SK-N-SH (cell line): ENCODE data around the gene CLEC16A. TPM values are rescaled to one million over a fixed set of nuclear protein-coding genes. Genes with fewer than 3 reads are reported as not detected.

Source experiments
- CTCF ChIA-PET: fragments of 300-600, 350-600 bp; formaldehyde crosslinking; extraction: SDS; loops from one replicate; lab custom pipeline; 2021; lab: Yijun Ruan, JAX
- POLR2A ChIA-PET: fragments of 350-600 bp; sonication (Branson Sonifier 250); formaldehyde crosslinking; extraction: SDS; loops from one replicate; lab custom pipeline; 2020; ENCODE audit warnings: antibody characterized with exemption, inconsistent platforms; lab: Yijun Ruan, JAX
- DNase-seq: peaks from one replicate; pipeline ENCODE4 v3.0.0; 2012
- H2AFZ ChIP-seq: fragments of 200-600 bp; sonication (generic); 2 replicates; pipeline ENCODE4 v1.8.1; 2016; ENCODE audit warnings: antibody characterized with exemption, mild to moderate bottlenecking, low read depth
- H3F3A ChIP-seq: fragments of 200-600 bp; sonication (generic); replicated peaks from 2 replicates; pipeline ENCODE3; 2016; ENCODE audit warnings: antibody characterized with exemption, mild to moderate bottlenecking; ENCODE audit not compliant: insufficient read depth
- H3K27ac ChIP-seq, 2 experiments: fragments of 200-500 bp in 1 of 2; fragments of 200-600 bp in 1 of 2; sonication (Bioruptor generic) in 1 of 2; sonication (generic), shearing (Covaris generic) in 1 of 2; 2 replicates each; pipeline versions ENCODE4 v1.5.1 to v1.6.1; 2014 to 2016; ENCODE audit warnings: low read depth in 2 of 2, inconsistent platforms in 1 of 2, low read length in 1 of 2, mild to moderate bottlenecking in 1 of 2, mixed read lengths in 1 of 2
- H3K27me3 ChIP-seq: fragments of 200-600 bp; sonication (generic), shearing (Covaris generic); 2 replicates; pipeline ENCODE4 v1.6.1; 2016; ENCODE audit warnings: mixed run types; ENCODE audit not compliant: insufficient read depth
- H3K36me3 ChIP-seq, 2 experiments: fragments of 200-500 bp in 1 of 2; fragments of 200-600 bp in 1 of 2; sonication (Bioruptor generic) in 1 of 2; sonication (generic) in 1 of 2; replicated peaks in 1 of 2; 2 replicates each; pipeline versions ENCODE3 to v1.5.1; 2014 to 2016; ENCODE audit warnings: low read length in 1 of 2, mild to moderate bottlenecking in 1 of 2; ENCODE audit not compliant: insufficient read depth in 2 of 2, control insufficient read depth in 1 of 2
- H3K4me1 ChIP-seq, 2 experiments: fragments of 200-500 bp in 1 of 2; fragments of 200-600 bp in 1 of 2; sonication (Bioruptor generic) in 1 of 2; sonication (generic), shearing (Covaris generic) in 1 of 2; 2 replicates each; pipeline versions ENCODE4 v1.5.1 to v1.6.1; 2014 to 2016; ENCODE audit warnings: low read depth in 1 of 2, low read length in 1 of 2, mixed run types in 1 of 2; ENCODE audit not compliant: insufficient read depth in 2 of 2, control insufficient read depth in 1 of 2
- H3K4me2 ChIP-seq: fragments of 200-600 bp; sonication (generic), shearing (Covaris generic); 2 replicates; pipeline ENCODE4 v1.6.1; 2017; ENCODE audit warnings: mixed run types
- H3K4me3 ChIP-seq, 2 experiments: fragments of 200-500 bp in 1 of 2; fragments of 200-600 bp in 1 of 2; sonication (Bioruptor generic) in 1 of 2; sonication (generic), shearing (Covaris generic) in 1 of 2; 2 replicates each; pipeline versions ENCODE4 v1.5.1 to v1.8.1; 2014 to 2016; ENCODE audit warnings: low read depth in 2 of 2, inconsistent platforms in 1 of 2, low read length in 1 of 2, mild to moderate bottlenecking in 1 of 2, mixed read lengths in 1 of 2, moderate library complexity in 1 of 2
- H3K79me2 ChIP-seq: fragments of 200-600 bp; sonication (generic); 2 replicates; pipeline ENCODE4 v1.8.1; 2017; ENCODE audit warnings: mild to moderate bottlenecking; ENCODE audit not compliant: insufficient read depth
- H3K9ac ChIP-seq: fragments of 200-600 bp; sonication (generic); 2 replicates; pipeline ENCODE4 v1.6.1; 2017; ENCODE audit warnings: mixed run types
- H3K9me2 ChIP-seq: fragments of 200-600 bp; sonication (generic); 2 replicates; pipeline ENCODE4 v1.6.1; 2017; ENCODE audit warnings: mixed run types
- H3K9me3 ChIP-seq: fragments of 200-600 bp; sonication (generic); 2 replicates; pipeline ENCODE4 v1.6.1; 2017; ENCODE audit warnings: mixed run types, mild to moderate bottlenecking, moderate library complexity
- H4K20me1 ChIP-seq: fragments of 200-600 bp; sonication (generic); 2 replicates; pipeline ENCODE4 v1.6.1; 2017; ENCODE audit warnings: mild to moderate bottlenecking, mixed run types; ENCODE audit not compliant: insufficient read depth
- CHD2 ChIP-seq: fragments of 150-350 bp; IDR thresholded peaks from 2 replicates; pipeline ENCODE4 v1.6.1; 2018; ENCODE audit warnings: low read length; ENCODE audit not compliant: partially characterized antibody
- EZH2phosphoT487 ChIP-seq: fragments of 200-600 bp; sonication (generic); IDR thresholded peaks from 2 replicates; pipeline ENCODE4 v1.6.1; 2017; ENCODE audit warnings: low read depth, mixed run types, mild to moderate bottlenecking, antibody characterized with exemption, moderate library complexity, borderline replicate concordance
- FOSL2 ChIP-seq: IDR thresholded peaks from 2 replicates; pipeline ENCODE4 v1.4.0; 2012; ENCODE audit warnings: low read depth, mild to moderate bottlenecking, moderate library complexity, borderline replicate concordance
- GATA2 ChIP-seq: sonication (generic); formaldehyde crosslinking; IDR thresholded peaks from 2 replicates; pipeline ENCODE4 v1.5.0; 2020; ENCODE audit warnings: mild to moderate bottlenecking, missing genetic modification reagents
- IRF3 ChIP-seq: fragments of 150-350 bp; IDR thresholded peaks from 2 replicates; pipeline ENCODE4 v1.6.1; 2016; ENCODE audit warnings: mild to moderate bottlenecking, low read depth, low read length
- JUND ChIP-seq: IDR thresholded peaks from 2 replicates; pipeline ENCODE4 v1.4.0; 2012
- MEF2A ChIP-seq: IDR thresholded peaks from 2 replicates; pipeline ENCODE4 v1.4.0; 2012; ENCODE audit warnings: low read depth, borderline replicate concordance
- MXI1 ChIP-seq: IDR thresholded peaks from 2 replicates; pipeline ENCODE4 v1.6.1; 2012; ENCODE audit warnings: mild to moderate bottlenecking, low read depth, low read length, improper control_type of control experiment
- NFIC ChIP-seq: IDR thresholded peaks from 2 replicates; pipeline ENCODE4 v1.4.0; 2012; ENCODE audit warnings: borderline replicate concordance
- NRF1 ChIP-seq: IDR thresholded peaks from 2 replicates; pipeline ENCODE4 v1.6.1; 2012; ENCODE audit warnings: low read depth, mild to moderate bottlenecking, low read length
- RAD21 ChIP-seq: IDR thresholded peaks from 2 replicates; pipeline ENCODE4 v1.6.1; 2012; ENCODE audit warnings: mild to moderate bottlenecking, low read length
- RXRA ChIP-seq: IDR thresholded peaks from 2 replicates; pipeline ENCODE4 v1.4.0; 2012; ENCODE audit warnings: low read depth, mild to moderate bottlenecking, borderline replicate concordance
- SIN3A ChIP-seq: IDR thresholded peaks from 2 replicates; pipeline ENCODE4 v1.6.1; 2012; ENCODE audit warnings: low read depth, mild to moderate bottlenecking, low read length, moderate library complexity, borderline replicate concordance
- TAF1 ChIP-seq: IDR thresholded peaks from 2 replicates; pipeline ENCODE4 v1.6.1; 2012; ENCODE audit warnings: low read depth, mild to moderate bottlenecking, low read length, moderate library complexity, borderline replicate concordance
- TCF12 ChIP-seq: IDR thresholded peaks from 2 replicates; pipeline ENCODE4 v1.4.0; 2012
- USF1 ChIP-seq: IDR thresholded peaks from 2 replicates; pipeline ENCODE4 v1.4.0; 2012; ENCODE audit warnings: low read depth, borderline replicate concordance
- WGBS: methylation state at CpG from one replicate; pipeline ENCODE4 v1.1.6; 2017; ENCODE audit warnings: low lambda C conversion rate; 5-methylcytosine and 5-hydroxymethylcytosine counted together
- polyA plus RNA-seq, 3 experiments: library from polyadenylated mRNA; depleted of rRNA; stranded (reverse); fragments of >200 nt; gene quantifications; 2 replicates each; pipeline ENCODE4 v1.2.3, GENCODE V29; 2012
- TF ChIP-seq, protein P1 (sequence below): IDR thresholded peaks from 2 replicates; pipeline ENCODE4 v1.6.1; 2012; ENCODE audit warnings: mild to moderate bottlenecking, low read depth, low read length, moderate library complexity

The CLEC16A gene
- polyA plus RNA-seq, 1 of the 3 experiments (the other 2 are of a cell fraction) = 13.7 TPM

DNA sequence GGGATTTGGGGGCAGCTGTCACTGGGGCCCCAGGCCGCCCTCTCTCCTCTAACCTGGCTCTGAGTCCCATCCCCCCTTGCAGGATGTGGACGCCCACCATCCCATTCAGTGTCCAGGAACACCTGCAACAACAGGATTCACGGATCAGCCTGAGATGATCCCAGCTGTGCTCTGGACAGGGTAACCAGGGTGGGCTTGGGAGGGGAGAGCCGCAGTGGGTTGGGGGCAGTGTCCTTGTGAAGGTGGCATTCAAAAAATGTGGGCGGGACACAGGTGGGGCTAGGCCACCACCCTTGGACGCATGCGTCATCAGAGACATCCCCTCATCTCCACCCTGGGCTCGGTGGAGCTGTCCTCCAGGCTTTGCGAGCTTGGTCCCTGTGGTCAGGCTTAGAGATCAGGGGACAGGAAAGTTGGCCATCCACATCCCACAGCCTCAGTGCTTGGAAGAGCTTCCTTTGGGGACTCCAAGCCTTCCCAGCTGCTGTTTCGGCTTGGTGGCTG lies 21.2 kb upstream of the CLEC16A start:
- DNase-seq = no peak
- POLR2A ChIA-PET = no interaction called here
- no peak overlapping the region for H3K9ac ChIP-seq
- no peak overlapping the region for H3K4me2 ChIP-seq
- no peak overlapping the region for H2AFZ ChIP-seq
- peaks cover 5 to 22% of the 10 kb centered on the region in 2 experiments for H3K36me3 ChIP-seq
- peaks cover 5% of the 10 kb centered on the region for H3F3A ChIP-seq
- no peak for TF ChIP-seq RXRA
- TF ChIP-seq JUND = no peak
- TF ChIP-seq MEF2A = no peak
- TF ChIP-seq FOSL2 = no peak
- TF ChIP-seq USF1 = no peak
- no peak for TF ChIP-seq TCF12
- no peak for TF ChIP-seq GATA2 (CRISPR knock-in tag)
- TF ChIP-seq IRF3 = no peak
- TF ChIP-seq NRF1 = no peak
- TF ChIP-seq, protein P1, sequence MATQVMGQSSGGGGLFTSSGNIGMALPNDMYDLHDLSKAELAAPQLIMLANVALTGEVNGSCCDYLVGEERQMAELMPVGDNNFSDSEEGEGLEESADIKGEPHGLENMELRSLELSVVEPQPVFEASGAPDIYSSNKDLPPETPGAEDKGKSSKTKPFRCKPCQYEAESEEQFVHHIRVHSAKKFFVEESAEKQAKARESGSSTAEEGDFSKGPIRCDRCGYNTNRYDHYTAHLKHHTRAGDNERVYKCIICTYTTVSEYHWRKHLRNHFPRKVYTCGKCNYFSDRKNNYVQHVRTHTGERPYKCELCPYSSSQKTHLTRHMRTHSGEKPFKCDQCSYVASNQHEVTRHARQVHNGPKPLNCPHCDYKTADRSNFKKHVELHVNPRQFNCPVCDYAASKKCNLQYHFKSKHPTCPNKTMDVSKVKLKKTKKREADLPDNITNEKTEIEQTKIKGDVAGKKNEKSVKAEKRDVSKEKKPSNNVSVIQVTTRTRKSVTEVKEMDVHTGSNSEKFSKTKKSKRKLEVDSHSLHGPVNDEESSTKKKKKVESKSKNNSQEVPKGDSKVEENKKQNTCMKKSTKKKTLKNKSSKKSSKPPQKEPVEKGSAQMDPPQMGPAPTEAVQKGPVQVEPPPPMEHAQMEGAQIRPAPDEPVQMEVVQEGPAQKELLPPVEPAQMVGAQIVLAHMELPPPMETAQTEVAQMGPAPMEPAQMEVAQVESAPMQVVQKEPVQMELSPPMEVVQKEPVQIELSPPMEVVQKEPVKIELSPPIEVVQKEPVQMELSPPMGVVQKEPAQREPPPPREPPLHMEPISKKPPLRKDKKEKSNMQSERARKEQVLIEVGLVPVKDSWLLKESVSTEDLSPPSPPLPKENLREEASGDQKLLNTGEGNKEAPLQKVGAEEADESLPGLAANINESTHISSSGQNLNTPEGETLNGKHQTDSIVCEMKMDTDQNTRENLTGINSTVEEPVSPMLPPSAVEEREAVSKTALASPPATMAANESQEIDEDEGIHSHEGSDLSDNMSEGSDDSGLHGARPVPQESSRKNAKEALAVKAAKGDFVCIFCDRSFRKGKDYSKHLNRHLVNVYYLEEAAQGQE = no peak
- no peak for TF ChIP-seq RAD21
- TF ChIP-seq SIN3A = no peak
- TF ChIP-seq TAF1 = no peak
- TF ChIP-seq MXI1 = no peak
- TF ChIP-seq CHD2 = no peak
- no peak for TF ChIP-seq EZH2phosphoT487
- TF ChIP-seq NFIC = no peak
- H4K20me1 ChIP-seq = no peaks in the 10 kb centered on the region
- H3K9me2 ChIP-seq = no peaks in the 10 kb centered on the region
- H3K4me3 ChIP-seq = no peak overlapping the region
- H3K27ac ChIP-seq = no peak overlapping the region
- CTCF ChIA-PET = interaction anchor here (0.5 to 1.8 kb wide), 2 partner anchors 11 to 1798 kb away, joined by 3 to 5 read pairs; no protein-coding TSS in a partner anchor
- 92% methylated on average over 9 of the region's 10 CpGs for WGBS
- no peaks in the 10 kb centered on the region for H3K27me3 ChIP-seq
- H3K4me1 ChIP-seq = peaks cover 0 to 13% of the 10 kb centered on the region in 2 experiments; a peak in 1 of 4 replicates
- no peaks in the 10 kb centered on the region for H3K79me2 ChIP-seq
- no peaks in the 10 kb centered on the region for H3K9me3 ChIP-seq
